ENCODE results near the gene ANO2. TPM values are rescaled to one million over a fixed set of nuclear protein-coding genes. Genes with fewer than 3 reads are reported as not detected.

The ANO2 gene
- total RNA-seq, 4 donors from 2014 or later, result 4.0 to 17.9 (median 5.1) TPM

- no peak for DNase-seq (ENCODE audit: extremely low spot score)
- WGBS, result 92% methylated on average over 5 of the region's 7 CpGs
- no peak overlapping the region for H3K4me3 ChIP-seq
- no peak overlapping the region for H3K27ac ChIP-seq (replicated peaks in 1 of 4)
- H3K36me3 ChIP-seq, result no peaks in the 10 kb centered on the region
- H3K9me3 ChIP-seq, result no peaks in the 10 kb centered on the region
- H3K27me3 ChIP-seq, result no peaks in the 10 kb centered on the region
- intact Hi-C loops (cut with DNase I), result no loop called here
- peaks cover 0 to 19% (median 0%) of the 10 kb centered on the region in 4 donors for H3K4me1 ChIP-seq
- TF ChIP-seq POLR2AphosphoS5 (IDR thresholded peaks at IDR 0.05) (no peak), CTCF (IDR thresholded peaks at IDR 0.05) (no peak), EP300 (IDR thresholded peaks at IDR 0.05) (no peak), POLR2A (IDR thresholded peaks at IDR 0.05; ENCODE audit: low read depth) (no peak)
Measured at GRCh38 chr12:5626151-5626550, 318.9 kb downstream of the ANO2 start.

- TF ChIP-seq CTCF (IDR thresholded peaks at IDR 0.05) (no peak), EP300 (IDR thresholded peaks at IDR 0.05) (no peak), POLR2A (IDR thresholded peaks at IDR 0.05; ENCODE audit: low read depth) (no peak), POLR2AphosphoS5 (IDR thresholded peaks at IDR 0.05) (no peak)
- Histone ChIP-seq H3K4me3 (no peak overlapping the region), H3K27me3 (no peaks in the 10 kb centered on the region), H3K36me3 (no peaks in the 10 kb centered on the region), H3K27ac (replicated peaks in 1 of 4) (no peak overlapping the region), H3K9me3 (no peaks in the 10 kb centered on the region), H3K4me1 (peaks cover 0 to 33% (median 9%) of the 10 kb centered on the region in 4 donors)
- intact Hi-C loops (cut with DNase I), result no loop called here
- 80% methylated on average over 13 of the region's 13 CpGs for WGBS
- no peak for DNase-seq (ENCODE audit: extremely low spot score)
Measured at GRCh38 chr12:5624486-5625272, 320.4 kb downstream of the ANO2 start.

- no peaks in the 10 kb centered on the region for H3K36me3 ChIP-seq
- peaks cover 0 to 44% (median 21%) of the 10 kb centered on the region in 4 donors for H3K4me1 ChIP-seq
- TF ChIP-seq CTCF (IDR thresholded peaks at IDR 0.05), result no peak
- TF ChIP-seq EP300 (IDR thresholded peaks at IDR 0.05), result no peak
- no peak for TF ChIP-seq POLR2AphosphoS5 (IDR thresholded peaks at IDR 0.05)
- TF ChIP-seq POLR2A (IDR thresholded peaks at IDR 0.05; ENCODE audit: low read depth), result no peak
- 83% methylated on average over 7 of the region's 7 CpGs for WGBS
- no peak overlapping the region for H3K27ac ChIP-seq (replicated peaks in 1 of 4)
- no peak overlapping the region for H3K4me3 ChIP-seq
- no peaks in the 10 kb centered on the region for H3K9me3 ChIP-seq
- H3K27me3 ChIP-seq, result no peaks in the 10 kb centered on the region
- no peak for DNase-seq (ENCODE audit: extremely low spot score)
- intact Hi-C loops (cut with DNase I), result no loop called here
Measured at GRCh38 chr12:5623411-5623810, 321.6 kb downstream of the ANO2 start.

GRCh38 chr12:5622280-5622679, 322.8 kb downstream of the ANO2 start:
- DNase-seq (ENCODE audit: extremely low spot score), result no peak
- 46% methylated on average over 3 of the region's 3 CpGs for WGBS
- Histone ChIP-seq H3K4me1 (peaks cover 0 to 48% (median 24%) of the 10 kb centered on the region in 4 donors), H3K27me3 (no peaks in the 10 kb centered on the region), H3K4me3 (no peak overlapping the region), H3K27ac (replicated peaks in 1 of 4) (no peak overlapping the region), H3K36me3 (no peaks in the 10 kb centered on the region), H3K9me3 (no peaks in the 10 kb centered on the region)
- intact Hi-C loops (cut with DNase I), result no loop called here
- TF ChIP-seq POLR2A (IDR thresholded peaks at IDR 0.05; ENCODE audit: low read depth), result no peak
- no peak for TF ChIP-seq POLR2AphosphoS5 (IDR thresholded peaks at IDR 0.05)
- TF ChIP-seq EP300 (IDR thresholded peaks at IDR 0.05), result no peak
- no peak for TF ChIP-seq CTCF (IDR thresholded peaks at IDR 0.05)
